IPS DF 19.7 (cell line): ENCODE data around the gene USP6NL.

Source experiments
- DNase-seq: peaks from one replicate; pipeline ENCODE4 v3.0.0-alpha.2; 2013; ENCODE audit warnings: low read depth, low spot score

The USP6NL gene

DNA sequence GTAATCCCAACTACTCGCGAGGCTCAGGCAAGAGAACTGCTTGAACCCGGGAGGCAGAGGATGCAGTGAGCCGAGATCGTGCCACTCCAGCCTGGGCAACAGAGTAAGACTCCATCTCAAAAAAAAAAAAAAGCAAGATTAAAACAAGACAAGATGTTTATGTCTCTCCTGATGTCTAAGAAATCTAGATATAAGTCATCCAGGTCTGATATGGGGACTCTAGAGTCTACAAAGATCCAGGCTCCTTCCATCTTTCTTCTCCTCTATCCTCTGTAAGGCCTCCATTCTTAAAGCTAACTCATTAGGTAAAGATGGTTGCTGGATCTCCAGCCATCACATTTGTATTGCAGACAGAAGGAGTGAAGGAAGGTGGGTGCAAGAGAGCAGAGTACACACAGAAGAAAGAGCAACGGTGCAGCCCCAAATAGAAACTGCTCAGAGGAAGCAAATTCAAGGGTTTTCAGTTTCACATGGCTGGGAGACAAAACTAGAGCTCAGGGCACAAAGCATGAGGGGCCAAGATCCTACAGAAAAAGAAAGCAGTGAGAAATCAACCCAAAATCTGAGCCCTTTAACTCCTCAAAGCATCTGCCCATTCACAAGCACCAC is 57.6 kb downstream of the USP6NL start:
- no peak for DNase-seq

DNA sequence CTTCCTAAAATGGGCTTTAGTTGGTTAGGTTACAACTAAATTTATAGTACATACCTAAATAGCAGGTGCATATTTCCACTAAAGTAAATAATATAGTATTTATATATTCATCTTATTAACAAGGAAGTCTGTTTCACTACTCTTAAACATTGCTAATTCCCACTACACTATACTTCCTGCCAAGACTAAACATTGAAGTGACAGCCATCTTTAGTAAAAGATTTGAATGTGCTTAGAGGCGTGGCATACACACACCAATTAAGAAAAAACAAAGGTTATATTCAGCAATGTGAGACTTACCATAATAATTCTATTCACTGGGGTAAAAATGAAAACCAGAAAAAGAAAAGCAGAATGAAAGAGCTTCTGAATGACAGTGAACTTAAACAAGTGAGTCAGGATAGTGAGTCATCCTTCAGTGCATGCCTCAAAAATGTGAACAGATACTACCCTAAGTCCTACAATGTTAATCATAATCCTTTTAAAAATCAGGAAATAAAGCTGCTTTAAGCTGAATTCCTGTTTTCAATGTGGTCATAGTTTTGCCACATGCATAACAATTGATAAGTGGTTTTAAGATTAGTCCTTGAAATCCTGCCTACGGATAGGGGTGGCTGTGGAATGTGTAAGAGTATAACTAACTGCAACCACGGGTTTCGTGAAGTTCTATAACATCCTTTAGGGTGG is 59.4 kb downstream of the USP6NL start:
- no peak for DNase-seq

DNA sequence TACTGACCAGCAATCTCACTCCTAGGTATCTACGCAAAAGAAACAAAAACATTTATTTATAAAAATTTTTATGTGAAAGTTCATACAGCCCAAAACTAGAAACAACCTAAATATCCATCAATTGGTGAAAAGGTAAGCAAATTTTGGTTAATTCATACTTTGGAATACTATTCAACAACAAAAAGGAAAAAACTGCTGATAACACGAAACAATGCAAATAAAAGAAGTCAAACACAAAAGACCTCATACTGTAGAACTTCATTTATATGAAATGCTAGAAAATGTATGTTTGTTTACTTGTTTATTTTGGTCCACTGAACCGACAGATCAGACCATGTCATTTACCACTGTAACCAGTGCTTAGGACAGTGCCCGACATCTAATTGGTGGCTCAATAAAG is 60.3 kb downstream of the USP6NL start:
- DNase-seq = no peak

DNA sequence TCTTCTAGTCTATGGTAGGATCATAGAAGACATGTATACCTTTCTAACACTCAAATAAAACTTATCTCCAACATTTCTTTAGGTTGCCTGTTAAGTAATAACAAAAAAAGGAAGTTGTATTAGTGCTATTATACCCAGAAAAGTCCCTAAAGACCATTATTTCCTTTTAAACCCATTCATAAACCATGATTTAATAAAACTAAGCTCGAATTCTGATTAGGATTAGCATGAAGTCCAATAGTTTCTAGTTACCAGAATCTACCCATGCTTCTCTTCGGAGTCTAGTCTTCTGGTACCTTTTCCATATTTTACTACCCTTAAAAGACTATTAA is 62.7 kb downstream of the USP6NL start:
- no peak for DNase-seq

DNA sequence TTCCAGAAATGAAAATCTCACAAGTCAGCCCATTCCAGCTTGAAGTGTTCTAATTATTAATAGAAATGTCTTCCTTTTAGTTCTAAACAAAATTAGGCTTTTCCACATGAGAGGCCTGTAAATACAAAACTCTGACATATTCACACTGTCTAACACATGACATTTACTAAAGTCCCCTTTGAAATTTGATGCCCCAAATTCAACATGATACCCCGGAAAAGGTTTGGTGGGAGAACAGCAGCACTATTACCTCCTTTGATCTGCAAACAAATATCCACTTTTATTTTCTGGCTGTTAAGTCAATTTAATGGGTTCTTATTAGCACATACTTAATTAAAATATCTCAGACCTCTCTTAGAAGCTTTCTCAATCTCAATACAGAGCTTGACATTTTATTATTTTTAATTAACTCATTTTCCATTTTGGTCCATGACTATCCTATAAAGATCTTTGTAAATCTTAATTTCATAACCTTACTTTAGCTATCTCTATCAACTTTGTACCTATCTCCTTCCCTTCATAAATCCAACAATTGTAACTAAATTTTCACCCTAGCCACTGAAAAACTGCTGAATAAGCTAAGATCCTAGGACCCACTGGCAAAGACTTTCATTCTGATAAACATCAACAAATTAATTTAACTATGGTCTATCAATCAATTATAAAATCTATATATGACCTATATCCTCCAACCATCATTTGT is 63.2 kb downstream of the USP6NL start:
- DNase-seq = no peak

DNA sequence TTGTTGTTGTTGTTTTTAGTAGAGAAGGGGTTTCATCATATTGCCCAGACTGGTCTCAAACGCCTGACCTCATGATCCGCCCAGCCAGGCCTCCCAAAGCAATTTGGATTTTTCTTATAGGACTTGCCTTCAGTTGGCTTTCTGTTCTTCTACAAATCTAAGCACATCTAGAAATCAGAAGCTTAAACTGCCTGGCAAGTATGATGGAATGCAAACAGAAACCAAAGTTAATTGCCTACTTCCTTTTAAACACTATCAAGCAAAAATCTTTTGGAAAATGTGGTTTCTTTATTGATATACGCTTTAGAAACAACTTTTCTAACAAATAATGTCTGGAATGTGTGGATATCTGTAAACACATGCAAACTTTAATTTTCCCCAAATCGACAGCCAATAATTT is 64.9 kb downstream of the USP6NL start:
- no peak for DNase-seq

DNA sequence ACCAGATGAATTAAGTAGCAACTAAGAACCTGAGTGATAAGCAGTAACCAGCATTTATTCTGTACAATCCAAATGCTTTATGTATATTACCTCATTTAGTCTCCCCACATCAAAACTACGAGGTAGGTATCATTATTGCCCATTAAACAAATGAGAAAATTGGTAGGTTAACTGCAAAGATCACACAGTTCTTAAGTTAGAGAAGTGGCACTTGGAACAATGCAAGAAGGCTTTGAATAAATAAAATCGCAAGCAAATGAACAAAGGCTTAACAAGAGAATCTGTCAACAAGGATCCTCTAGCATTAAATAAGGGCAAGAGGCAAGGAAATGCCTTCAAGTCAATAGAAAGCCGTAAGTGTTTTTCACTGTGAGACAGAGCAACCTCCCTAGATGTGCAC is 70.2 kb downstream of the USP6NL start:
- no peak for DNase-seq

DNA sequence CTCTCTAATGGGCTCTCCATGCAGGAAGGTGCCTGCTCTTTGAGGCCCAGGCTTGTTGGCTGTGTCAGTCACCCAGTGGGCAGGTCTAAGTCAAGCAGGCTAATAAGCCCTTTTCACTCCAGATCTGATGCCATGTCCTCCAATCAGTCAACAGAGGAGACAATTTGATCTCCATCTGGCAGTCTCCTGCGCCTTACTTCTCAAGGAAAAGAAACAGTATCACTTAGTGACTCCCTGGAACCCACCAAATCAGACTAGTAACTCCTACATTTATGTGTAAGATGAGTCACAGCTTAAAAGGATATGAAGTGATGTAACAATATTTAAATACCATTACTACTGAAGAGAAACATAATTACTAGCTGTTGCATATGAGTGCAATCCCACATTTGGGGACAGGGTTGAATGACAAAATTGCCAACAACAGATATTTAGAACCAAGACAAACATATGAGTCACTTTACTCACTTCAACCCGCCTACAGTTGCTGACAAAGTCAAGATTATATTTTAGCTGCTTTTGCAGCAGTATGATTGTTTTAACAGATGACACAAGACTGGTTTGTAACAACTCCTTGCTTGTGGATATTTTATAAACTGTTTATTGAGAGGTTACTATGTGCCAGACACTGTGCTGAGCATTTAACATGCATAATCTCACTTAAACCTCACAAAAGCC is 72.1 kb downstream of the USP6NL start:
- no peak for DNase-seq

DNA sequence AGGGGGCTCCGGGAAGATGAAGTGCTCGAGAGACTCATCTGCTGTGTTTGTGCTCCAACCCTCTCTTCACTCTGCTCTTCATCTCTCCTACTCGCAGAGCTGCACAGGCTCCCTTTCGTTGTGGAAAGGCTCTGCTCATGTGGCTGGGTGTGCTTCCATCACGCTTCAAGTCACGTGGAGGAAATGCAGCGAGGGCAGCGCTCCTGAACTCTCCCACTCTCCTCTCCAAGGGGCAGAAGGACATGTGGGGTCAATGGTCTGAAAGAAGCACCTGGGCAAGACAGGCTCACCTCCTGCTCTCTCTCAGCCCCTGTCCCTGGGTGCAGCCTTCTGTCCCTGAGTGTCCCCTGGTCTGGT is 72.6 kb downstream of the USP6NL start:
- no peak for DNase-seq

DNA sequence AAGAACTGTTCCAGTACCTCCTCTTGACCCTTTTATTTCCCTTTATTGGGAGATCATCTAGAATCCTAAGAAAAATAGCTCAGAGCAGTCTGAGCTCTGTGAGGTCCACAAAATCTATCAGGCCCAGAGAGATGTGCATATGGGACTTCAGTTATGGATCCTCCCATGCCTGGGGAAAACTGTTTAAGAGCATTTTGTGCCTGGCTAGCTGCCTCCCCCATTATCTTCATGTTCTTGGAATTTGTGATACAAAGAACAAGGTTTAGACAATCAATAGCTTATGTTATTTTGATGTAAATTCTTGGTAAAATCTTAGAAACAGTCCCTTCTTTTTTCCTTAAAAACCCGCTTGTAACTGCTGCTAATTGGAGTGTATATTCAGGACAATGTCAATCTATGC is 75.2 kb downstream of the USP6NL start:
- DNase-seq = no peak

DNA sequence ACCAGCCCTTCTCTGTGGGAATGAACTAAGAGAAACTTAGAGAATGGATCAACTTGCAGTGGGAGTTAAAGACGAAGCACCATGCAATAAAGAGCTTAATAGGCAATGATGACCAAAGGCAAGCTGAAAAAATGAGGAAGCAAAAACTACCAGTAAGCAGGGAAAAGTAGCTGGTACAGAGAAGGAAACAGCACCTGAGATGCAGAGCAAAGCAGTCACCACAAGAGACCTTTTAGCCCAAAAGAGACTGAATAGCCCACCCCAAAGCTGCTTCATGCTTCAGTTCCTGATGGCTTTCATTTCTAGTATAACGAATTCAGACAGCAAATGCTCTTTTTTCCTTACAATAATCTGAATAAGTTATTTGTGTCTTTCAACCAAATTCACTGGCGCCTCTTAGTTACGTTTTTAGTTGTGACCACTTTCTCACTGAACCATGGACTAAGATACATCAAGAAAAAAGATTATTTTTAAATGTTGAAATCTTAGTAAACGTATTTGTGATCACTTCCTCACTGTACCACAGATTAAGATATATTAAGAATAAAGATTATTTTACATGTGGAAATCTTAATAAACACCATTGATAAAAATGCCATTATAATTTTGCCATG is 76.0 kb downstream of the USP6NL start:
- no peak for DNase-seq

DNA sequence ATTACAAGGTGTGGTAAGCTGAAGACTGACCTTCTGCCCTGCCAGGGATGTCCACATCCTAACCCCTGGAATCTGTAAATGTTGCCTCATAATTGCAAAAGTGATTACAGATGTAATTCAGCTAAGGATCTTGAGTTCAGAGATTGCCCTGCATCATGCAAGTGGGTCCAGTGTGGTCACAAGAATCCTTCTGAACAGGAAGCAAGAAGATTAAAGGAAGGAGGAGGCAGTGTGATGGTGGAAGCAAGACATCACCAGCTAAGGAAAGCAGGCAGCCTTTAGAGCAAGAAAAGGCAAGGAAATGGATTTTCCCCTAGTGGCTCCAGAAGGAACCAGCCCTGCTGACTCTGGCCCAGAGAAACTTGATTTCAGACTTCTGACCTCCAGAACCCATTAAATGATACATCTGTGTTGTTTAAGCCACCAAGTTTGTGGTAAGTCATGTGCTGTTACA is 78.1 kb downstream of the USP6NL start:
- DNase-seq = no peak

DNA sequence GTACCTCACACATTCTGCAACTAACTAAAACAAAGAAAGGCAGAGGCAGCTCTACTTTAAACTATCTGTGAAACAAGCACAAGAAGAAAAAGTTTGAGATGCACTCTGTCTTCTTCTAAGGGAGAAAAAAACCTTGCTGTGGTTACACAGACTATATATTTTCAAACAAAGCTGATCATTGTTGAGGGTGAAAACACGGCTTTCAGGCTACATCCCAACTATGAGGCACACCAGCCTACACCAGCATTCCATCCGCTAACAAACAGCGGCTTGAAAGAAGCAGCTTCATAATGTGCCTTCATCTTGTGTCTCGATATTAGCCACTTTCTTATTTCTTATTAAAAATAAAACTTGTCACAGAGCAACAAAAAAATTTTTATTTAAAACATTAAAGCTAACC is 79.1 kb downstream of the USP6NL start:
- no peak for DNase-seq

DNA sequence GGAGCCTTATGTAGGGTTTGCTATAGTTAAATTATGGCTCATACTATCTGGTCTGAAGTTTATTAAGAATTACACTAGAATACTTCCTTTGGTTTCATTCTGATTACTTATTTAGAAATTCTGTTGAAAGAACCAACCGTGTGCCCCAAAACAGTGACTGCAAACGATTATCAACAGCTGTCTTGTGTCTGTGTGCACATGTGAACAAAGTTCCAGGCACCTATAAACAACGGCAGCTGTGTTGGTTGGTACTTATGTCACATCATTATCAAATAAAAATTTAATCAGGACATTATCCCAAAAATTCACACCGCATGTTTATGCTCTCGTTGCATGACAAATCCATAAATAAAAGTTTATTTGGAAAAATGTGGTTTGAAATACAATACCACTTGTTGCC is 80.6 kb downstream of the USP6NL start:
- DNase-seq = no peak

DNA sequence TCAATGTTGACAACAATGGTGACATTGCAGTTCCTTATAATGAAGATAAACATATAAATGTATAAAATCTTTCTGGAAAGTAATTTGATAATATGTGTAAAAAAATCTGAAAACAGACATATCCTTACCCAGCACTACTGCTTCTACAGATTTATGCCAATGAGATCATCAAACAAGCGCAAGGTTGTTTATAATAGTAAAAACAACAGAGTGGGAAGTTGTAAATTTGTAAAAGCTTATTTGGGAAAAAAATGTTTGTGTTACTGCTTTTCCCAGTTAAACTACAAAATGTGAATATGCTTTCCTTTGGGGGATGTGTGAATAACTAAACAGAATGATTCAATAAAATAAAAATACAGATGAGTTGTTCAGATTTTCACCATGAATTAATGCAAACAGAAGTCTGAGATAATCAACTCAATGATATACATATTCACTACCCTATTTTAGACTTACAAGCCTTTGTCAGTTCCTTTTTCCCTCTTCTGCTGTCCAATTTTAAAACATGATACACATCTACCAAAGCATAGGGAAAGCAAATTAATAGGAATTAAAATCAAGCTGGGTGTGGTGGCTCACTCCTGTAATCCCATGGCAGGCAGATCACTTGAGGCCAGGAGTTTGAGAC is 82.1 kb downstream of the USP6NL start:
- no peak for DNase-seq

DNA sequence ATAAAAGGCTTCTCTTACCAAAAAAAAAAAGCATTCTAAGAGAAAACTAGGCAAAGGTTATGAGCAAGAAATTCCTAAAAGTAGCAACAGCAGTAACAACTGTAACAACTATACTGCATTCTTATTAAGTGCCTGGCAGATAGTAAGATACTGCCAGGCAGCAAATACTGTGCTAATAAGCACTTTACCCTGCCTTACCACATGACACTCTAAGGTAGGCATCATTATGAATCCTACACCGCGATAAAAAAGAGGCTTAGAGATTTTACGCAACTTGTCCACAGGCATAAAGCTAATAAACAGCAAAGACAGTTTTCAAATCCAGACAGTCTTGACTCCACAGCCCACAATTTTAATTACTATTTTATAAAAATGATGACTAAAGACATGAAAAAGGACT is 83.2 kb downstream of the USP6NL start:
- no peak for DNase-seq

DNA sequence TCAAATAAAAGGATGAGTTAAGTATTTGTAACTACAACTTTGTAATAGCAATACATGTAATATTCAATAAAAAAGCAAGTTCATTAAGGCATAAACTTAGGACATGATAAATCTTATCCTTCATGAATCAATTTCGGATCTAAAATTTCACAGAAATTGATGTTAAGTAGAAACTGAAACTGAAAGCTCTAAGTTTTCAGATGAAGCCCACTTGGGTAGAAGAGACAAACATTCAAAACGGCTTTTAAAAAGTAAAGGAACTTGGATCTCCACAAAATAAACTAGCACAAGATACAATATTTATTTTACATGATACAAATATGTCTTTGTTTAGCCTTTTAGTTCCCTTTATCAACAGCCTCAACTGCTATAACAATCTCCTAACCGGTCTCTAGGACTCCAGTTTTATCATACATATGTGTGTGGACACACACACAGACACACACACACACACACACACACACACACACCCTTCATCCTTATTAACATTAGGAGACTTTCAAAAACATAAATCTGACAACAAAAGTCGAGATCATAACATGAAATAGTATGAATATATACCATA is 83.7 kb downstream of the USP6NL start:
- no peak for DNase-seq

DNA sequence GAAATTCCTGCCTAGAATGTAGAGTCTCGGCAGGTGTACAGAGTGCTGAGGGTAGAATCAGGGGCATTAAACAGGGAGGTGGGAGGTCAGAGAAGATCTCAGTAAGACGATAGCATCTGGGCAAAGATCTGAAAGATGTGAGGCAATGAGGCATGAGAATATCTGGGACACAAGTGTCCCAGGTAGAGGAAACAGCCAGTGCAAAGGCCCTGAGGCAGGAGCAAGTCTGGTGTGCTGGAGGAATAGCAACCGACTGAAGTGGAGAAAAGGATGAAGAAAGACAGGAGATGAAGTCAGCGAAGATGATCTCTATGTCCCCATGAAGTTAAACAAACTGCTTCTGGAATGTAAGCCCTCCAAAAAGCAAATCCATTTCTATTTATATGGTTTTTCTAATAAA is 84.4 kb downstream of the USP6NL start:
- DNase-seq = no peak

DNA sequence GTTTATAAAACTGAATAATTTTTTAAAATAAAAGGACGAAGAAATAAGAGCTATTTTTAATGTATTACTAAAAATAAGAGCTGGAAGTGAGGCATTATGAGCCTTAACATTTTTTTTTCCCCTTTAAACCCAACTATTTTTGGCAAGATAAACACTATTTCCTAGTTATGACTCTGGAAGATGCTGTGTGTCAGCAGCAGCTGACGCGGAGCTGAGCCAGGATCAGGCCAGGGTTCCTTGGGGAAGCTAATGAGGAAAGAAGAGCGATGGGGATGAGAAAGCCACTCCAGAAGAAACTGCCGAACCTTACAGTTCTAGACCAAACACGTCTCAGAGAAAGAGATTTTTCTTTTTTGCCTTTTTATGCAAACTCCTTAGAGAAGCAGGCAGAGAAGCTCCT is 85.9 kb downstream of the USP6NL start:
- no peak for DNase-seq

DNA sequence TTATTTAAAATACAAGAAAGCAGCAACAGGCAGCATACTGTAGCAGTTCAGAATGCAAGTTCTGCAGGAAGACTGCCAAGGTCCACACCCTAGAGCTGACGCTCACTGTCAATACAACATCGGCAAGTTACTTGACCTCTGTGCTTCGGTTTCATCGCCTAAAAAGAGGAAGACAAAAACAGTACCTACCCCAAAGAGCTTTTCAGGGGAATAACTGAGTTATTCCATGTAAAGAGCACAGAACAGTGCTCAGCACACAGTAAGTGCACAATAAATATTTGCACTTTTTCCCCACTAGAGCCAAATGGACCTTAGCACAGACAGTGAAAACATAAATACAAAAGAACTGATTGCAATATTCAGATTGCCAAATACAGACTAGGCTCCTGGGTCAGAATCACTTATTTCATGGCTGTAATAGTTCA is 88.6 kb downstream of the USP6NL start:
- no peak for DNase-seq

DNA sequence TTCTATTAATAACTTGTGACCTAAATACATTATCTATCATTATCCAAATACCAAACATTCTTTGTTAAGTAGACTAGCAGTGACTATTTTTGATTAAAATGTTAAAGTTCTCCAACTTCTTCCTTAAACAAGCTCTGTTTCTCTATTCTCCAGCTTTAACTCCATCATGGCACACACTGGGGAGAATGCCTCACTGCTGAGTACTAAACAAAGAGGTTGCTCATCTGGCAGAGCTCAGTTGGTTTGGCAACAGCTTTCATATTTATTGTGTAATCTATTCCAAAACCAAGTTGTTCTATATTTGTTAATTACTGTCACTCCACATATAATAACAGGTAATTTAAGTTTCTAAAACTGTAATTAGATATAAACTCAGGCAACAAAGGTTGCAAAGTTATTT is 89.6 kb downstream of the USP6NL start:
- no peak for DNase-seq

DNA sequence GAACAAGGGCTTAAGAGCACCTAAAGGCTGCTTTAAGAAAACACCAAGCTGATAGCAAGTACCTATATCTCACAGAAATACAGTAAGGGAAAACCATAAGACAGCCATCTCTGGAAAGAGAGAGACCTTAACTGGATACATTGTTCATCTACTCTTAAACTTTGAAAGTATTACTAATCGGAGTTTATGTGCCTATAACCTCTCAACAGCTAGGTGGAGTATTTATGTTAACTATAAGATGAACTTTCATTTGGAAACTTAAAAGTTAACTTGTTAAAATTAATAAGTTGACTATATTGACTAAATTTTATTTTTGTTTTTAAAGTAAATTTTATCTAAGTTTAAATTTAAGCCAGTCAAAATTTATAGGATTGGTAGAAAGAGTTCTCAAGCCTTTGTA is 90.6 kb downstream of the USP6NL start:
- no peak for DNase-seq
